Measurements from ENCODE around the gene KLHDC9.
A peak's percentile ranks its signal among the peaks of the same experiment; 100 is the strongest.
"Not testable (repeated sequence)": the region's sequence is repeated elsewhere in the genome, so short reads cannot be mapped to it uniquely, and the experiment has no call there.

KLHDC9 gene

DNA sequence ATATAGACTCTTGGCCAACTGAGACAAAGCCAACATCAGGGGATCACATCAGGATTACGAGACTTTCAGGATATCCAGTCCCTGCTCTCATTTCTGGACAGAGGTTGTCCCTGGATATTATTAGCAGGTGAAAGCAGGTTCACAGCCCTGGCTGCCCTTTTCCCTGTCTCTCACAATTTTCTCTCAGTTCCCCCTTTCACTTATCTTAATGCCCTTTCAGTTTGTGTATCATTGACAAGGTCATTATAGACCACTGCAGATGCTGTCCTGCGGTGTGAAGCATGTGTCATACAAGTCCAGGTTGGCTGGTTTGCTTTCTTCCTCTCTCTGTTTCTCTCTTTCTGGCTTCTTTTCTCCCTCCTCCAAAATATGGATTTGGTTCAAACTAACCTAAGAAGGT lies 2.1 kb upstream of the KLHDC9 start:
- DNase-seq (ENCODE audit: low spot score): no peak

DNA sequence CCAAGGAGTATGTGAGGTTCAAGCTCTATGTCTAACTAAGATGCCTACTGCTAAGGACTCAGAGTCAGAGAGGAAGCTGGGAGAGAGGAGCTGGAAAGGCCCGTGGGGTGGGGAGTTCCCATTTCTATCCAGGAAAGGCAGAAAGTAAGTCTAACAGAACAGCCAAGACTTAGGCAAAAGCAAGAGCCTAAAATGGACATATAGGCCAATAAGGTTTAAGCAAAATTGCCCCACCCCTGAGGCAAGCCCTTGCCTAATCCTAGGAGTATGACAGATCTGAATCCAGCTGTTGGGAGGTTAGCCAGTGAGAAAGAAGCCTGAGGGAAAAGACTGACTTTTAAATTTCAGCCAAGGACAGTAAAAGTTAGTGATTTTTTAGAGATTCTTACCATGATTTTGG lies 1.6 kb upstream of the KLHDC9 start:
- DNase-seq (ENCODE audit: low spot score): no peak

DNA sequence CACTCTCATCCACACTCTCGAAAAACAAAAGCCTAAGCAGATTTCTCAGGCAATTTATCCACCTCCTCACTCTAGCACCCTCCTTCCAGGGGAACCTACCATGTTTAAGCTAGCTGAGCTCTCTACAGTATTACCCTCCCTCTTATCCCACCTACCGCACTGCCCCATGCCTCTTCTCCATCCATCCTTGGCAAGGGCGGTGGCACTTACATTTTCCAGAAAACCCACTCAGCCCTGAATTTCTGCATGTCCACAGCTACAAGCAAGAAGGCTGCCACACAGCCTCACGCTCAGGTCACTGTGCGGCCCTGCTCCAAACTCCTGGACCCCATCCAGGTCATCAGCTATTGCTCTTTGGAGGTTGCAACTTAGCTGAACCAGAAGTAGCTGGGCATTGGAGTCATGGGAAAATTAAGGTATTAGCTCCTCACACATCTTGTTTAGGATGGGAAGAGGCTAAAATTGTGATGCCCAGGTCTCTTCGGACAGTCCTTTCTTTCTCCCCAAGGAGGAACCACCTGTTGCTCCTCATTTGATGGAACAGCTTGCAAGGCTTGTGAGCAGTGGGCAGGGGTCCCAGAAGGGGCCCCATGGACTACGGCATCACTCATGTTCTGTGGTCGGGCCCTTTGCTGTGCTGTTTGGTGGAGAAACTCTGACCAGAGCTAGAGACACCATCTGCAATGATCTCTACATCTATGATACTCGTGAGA lies 1.1 kb downstream of the KLHDC9 start:
- DNase-seq (ENCODE audit: low spot score): no peak

DNA sequence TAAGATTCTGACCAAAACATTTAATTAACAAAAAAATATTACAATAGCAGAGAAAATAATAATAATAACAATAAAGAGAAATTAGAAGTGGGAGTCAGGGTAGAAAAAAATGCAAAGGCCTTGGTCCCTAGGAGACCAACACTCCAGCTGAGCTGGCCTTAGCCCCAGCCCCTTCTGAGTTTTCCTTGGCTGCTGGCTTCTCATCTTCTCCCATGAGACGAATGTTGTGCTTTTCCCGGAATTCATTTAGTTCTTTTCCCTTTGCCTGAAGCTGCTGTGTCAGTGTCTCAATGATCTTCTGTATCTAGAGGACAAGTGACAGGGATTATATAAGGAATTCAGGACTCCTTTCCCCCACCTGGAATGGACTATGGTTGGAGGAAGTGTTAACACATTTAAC lies 2.4 kb downstream of the KLHDC9 start:
- no peak for DNase-seq (ENCODE audit: low spot score)

DNA sequence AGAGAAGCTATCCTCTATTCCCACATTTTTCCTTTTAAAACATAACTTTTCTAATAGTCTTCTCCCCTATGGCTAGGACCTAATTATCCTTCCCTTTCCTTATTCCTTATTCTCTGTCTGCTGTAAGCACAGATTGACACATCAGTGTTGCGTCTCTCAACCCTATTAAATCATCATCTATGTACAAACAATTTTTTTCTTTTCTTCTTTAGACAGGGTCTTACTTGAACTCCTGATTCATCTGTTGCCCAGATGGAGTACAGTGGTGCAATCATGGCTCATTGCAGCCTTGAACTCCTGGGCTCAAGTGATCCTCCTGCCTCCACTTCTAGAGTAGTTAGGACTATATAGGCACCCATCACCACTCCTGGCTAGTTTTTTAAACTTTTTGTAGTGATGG lies 8.3 kb downstream of the KLHDC9 start:
- no peak for DNase-seq (ENCODE audit: low spot score)

DNA sequence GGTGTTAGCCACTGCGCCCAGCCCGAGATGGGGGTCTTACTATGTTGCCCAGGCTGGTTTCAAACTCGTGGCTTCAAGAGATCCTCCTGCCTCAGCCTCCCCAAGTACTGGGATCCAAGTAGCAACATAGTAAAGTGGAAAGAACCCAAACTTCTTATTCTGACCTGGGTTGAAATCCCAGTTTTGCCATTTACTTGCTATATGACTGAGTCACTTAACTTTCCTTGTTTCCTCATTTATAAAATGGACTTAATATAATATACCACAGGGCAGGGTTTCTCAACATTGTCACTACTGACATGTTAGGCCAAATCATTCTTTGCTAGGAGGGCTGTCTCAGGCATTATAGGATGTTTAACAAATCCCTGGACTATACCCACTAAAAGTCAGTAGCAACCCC lies 13.0 kb downstream of the KLHDC9 start:
- DNase-seq (ENCODE audit: low spot score): no peak

DNA sequence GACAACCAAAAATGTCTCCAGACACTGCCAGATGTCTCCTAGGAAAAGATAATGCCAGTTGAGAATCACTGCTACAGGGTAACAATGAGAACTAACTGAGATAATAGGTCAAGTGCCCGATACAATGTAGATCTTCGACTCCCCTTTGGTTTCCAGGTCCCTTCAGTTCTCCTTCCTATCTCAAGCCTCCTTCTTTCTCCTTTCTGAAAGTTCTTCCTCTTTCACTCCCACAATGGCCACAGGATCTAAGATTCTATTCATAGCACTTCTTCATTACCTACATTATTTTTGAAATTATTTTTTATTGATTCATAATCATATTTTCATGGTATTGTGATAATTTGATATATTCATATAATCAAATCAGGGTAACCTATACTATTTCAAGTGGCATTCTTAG lies 13.4 kb downstream of the KLHDC9 start:
- no peak for DNase-seq (ENCODE audit: low spot score)

DNA sequence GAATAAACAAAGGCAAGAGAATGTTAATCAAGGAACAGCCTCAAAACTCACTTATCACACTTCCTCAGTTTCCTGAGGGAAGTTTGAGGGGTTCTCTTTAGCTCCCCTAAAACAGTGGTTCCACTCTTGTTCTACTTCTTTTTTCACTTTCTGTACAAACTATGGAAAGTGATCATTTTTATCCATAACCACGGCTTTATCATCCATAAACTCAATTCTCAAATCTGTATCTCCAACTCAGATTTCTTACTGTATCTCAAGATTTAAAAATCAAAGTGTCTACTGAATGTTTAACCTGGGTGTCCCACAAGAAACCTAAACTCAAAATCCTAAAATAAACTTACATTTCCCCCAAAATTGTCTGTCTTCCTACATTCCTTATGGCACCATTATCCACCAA lies 15.8 kb downstream of the KLHDC9 start:
- no peak for DNase-seq (ENCODE audit: low spot score)

DNA sequence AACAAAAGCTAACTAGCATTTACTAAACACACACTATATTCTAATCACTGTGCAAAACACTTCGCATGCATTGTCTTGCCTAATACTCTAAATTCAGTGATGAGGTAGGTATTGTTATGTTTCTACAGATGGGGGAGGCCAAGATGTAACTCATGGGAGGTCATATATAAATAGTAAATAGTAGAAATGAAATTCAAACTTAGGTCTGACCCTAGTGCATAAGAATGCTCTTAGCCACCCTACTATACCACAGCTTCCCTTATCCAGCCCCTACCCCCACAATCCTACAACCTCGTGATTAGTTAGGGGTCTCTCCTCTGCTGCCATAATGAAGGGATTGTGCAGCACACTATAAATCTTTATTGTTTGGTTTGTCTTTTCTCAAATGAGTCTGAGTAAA lies 16.4 kb downstream of the KLHDC9 start:
- no peak for DNase-seq (ENCODE audit: low spot score)

DNA sequence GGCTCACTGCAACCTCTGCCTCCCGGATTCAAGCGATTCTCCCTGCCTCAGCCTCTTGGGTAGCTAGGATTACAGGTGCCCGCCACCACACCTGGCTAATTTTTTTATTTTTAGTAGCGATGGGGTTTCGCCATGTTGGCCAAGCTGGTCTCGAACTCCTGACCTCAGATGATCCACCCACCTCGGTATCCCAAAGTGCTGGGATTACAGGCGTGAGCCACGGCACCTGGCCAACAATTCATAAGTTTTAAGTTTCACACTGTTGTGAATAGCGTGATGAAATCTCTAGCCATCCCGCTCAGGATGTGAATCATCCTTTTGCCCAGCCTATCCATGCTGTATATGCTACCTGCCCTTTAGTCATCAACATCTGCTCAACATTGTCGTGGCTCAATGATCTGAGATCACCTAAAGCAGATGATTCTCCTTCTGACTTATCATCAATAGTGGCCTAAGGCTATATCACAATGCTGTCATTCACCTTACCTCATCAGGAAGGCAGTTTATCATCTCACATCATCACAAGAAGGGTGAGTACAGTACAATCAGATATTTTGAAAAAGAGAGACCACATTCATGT lies 17.1 kb downstream of the KLHDC9 start:
- no peak for DNase-seq (ENCODE audit: low spot score)

DNA sequence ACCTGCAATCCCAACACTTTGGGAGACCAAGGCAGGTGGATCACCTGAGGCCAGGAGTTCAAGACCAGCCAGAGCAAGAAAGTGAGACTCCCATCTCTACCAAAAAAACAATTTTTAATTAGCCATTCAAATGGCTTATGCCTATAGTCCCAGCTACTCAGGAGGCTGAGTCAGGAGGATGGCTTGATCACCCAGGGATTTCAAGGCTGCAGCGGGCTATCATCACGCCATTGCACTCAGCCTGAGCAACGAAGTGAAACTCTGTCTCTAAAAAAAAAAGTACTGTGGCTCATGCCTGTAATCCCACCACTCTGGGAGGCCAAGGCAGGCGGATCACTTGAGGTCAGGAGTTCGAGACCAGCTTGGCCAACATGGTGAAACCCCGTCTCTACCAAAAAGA lies 17.8 kb downstream of the KLHDC9 start:
- DNase-seq (ENCODE audit: low spot score): not testable (repeated sequence)

DNA sequence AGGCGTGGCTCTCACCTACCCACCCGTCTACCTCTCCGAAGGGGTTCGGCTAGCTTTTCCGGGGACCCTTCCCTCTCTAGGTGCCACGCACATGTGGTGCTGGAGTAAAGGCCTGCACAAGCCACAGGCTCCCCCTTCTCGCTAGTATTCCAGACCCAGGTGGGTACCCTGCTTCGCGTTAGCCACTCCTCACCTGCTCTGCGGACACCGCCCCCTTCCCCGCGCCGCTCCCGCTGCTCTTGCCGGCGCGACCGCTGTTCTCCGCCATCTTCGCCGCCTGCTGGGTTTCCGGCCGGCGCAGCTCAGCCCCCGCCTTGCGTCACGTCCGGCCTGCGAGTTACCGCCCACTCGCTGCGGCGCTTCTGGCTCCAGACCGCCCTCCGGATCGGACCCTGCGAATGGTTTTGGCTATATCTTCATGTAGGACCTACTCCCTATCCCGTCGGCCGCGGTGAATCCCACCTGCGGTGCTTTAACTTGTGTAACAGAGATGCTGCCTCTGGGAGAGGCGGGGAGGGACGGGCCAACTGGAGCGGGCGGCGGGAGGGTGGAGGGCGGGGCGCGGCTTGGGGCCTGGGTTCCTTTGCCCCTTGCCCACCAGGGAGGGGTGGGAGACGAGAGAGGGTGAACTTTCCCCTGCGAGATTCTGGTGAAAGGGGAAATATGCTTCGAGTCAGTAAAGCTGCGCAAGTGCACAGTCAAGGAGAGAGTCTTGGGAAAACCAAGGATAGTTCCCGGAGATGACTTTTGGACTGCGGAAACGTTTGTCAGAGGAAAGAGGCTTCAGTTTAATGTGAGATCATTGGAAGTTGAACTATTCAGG lies 19.8 kb downstream of the KLHDC9 start, which contains the start of the genes NIT1 and PFDN2:
TSS of gene NIT1 (plus strand) at position 347 of the 823 bp plus-strand sequence. CDS start at position 419, 72 bp downstream.
TSS of gene PFDN2 (minus strand) at position 279 of the 823 bp plus-strand sequence. CDS start at position 268, 11 bp downstream.
- DNase-seq (ENCODE audit: low spot score): peak; percentile 93

DNA sequence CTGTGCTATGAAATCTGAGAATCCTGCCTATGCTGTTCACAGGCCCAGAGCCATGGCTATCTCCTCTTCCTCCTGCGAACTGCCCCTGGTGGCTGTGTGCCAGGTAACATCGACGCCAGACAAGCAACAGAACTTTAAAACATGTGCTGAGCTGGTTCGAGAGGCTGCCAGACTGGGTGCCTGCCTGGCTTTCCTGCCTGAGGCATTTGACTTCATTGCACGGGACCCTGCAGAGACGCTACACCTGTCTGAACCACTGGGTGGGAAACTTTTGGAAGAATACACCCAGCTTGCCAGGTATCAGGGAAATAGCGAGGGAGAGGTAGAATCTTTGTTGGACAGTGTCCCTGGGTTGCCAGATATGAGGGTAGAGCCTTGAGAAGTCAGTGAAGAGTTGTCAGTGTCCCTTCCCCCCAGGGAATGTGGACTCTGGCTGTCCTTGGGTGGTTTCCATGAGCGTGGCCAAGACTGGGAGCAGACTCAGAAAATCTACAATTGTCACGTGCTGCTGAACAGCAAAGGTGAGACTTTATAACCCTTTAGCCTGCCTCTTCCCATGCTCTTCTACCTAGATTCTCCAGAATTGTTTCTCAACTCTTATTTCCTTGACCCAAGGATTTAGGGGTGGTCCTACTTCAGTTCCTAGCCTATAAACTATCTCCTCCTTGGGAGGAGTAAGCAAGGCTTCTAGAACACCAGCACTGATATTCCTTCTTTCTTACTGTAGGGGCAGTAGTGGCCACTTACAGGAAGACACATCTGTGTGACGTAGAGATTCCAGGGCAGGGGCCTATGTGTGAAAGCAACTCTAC lies 21.1 kb downstream of the KLHDC9 start:
- no peak for DNase-seq (ENCODE audit: low spot score)

DNA sequence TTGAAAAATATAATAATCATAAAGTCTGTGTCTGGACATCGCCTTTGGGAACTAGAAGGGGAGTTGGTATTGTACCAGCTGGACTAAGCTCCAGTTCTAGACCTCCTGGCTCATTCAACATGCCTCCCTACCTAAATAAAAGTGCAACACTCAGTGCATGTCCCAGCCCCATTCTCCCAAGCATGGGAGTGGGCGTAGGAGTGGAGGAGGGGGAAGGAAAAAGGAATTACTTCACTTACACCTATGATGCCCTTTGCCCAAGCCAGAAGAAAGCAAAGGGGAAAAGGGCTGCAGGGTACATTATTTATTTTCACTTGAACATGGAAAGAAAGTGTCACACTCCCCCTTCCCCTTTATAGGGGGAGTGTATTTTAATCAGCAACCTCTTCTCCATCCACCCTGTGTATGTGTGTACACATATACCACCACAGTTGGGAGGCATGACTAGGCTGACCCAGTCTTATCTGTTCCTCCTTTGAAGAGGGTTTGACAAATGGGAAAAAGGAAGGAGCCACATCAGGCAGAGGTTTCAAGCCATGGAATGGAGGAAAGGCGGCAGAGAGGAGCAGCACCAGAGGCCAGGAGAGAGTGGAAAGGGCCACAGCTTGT lies 23.0 kb downstream of the KLHDC9 start:
- no peak for DNase-seq (ENCODE audit: low spot score)

DNA sequence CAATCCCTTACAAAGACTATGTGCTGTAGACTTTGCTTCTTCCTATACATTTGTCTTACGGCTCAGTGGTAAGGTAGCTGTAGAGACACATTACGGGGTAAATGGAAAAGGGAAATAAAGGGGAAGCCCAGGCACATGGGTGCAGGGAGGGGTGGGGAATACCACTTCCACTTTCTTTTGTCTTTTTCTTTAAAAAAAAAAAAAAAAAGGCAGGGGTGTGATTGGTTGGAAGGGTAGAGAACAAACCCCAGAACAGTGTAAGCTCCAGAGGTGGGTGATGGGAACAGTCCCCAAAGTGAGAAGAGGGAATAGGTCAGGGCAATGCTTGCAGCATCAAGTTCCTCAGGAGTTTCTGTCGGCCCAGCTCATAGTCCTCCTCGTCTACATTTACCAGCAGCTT lies 23.7 kb downstream of the KLHDC9 start:
- DNase-seq (ENCODE audit: low spot score): peak; percentile 41

DNA sequence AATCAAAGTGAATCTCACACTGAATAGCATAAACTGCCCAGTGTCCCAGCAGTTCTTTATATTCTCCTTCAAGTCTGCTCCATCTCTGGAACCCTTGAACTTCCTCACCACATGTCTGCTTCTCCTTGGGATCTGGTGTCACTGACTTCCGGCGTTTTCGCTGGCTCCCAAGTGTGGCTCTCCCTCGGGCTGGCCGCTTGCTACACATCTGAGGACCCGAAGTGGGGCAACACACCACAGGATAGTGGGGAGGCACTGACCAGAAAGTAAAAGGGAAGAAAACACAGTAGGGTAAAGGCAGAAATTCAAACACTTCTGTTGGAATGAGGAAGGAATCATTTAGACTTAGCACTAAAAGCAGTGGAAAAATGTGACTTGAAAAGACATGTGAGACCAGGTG lies 24.8 kb downstream of the KLHDC9 start:
- no peak for DNase-seq (ENCODE audit: low spot score)

DNA sequence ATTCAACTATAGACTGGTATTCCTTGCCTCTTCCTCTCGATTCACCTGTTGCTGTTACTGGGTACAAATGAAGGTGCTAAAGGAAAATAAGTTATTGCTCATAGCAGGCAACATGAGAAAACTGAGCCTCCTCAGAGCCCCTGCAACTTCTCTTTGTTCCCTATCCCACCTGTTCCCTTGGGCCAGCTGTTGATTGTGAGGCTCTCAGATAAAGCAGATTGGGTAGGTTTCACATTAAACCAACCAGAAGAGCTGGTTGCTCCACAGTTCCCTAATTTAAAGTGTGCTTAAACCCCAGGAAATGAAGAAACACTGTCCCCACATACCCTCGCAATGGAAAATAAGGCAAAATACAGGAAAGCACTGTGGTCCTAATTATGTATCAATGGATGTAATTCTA lies 29.5 kb downstream of the KLHDC9 start:
- no peak for DNase-seq (ENCODE audit: low spot score)

DNA sequence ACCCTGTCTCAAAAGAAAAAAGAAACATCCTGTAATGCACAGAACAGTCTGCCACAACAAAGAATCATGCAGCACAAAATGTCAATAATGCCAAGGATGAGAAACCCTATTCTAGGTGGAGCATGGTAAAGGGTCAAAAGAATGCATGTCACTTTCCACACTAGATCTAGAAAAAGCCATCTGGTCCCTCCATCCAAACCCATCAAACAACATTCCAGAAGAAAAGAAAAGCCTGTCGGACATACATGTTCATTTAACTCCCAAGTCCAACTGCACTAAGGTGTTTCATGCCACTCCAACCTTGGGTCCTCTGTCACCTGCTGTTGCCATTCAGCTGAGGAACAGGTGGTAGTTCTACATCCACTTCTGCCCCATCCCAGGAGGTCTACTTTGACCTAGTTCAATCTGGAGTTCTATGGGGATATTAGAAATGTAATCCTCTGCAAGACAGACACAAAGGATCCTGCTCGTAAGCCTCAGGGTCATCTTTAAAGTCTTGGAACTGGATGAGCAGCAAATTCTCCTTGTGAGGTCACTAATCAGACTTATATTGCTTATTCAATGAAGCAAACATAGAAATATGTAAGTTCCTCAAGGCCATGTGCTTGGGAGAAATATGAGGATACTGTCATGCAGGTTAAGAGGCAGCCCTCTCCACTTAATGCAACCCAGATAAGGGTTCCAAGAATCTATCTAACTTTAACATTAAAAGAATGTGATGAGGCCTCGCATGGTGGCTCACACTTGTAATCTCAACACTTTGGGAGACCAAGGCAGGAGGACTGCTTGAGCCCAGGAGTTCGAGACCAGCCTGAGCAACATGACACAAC lies 30.6 kb downstream of the KLHDC9 start:
- no peak for DNase-seq (ENCODE audit: low spot score)

DNA sequence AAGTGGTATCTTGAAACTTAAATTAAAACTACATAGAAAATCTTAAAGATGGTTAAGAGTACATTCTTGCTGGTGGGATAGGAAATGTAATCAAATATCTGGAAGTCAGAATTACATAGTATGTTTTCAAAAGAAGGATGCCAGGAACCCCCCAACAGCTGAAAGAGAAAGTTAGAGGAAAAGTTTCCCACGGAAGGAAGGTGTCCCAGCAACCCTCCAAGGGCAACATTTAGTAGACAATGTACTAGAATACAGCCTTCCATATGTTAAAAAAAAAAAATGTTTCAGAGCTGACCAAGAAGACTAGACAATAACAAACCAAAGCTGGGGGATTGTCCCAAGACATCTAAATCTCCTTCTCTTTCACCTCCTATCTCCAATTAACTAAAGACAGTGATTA lies 32.1 kb downstream of the KLHDC9 start:
- DNase-seq (ENCODE audit: low spot score): no peak

DNA sequence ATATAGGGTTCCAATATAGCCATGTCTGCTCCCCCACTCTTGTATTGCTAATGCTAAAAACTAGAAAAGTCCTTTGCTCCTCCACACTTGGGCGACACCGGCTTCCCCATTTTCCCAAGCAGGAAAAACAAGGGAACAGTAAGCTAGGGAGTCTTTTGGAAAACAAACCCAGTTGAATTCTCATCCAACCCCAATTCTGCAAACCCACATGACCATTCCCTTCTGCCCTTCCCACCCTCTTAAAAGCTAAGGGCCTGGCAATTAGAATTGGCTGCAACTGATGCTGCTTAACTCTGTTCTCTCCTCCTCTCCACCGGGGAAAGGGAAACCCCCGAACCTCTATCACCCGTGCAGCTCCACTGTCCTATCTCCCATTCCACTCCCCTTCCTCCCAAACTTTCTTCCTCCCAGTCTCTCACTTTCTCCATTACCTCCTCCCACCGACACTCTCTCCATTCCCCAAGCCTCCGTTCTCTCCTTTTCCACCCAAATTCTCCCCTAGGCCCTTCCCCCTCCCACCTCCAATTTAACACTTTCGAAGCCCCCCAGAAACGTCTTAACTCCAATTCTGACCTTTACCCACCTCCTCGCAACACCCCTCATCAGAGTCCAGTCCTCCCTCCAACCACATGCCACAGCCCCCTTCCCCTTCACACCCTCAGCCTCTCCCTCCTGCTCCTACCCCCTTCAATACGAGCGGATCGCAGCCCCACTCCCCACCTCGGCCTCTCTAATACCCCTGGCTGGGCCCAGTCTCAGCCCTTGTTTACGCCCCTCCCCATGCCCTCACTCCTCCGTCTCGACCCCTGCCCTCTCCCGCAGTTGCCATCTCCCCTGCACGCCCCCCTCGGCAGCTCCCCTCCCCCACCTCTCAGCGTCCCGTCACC lies 33.6 kb downstream of the KLHDC9 start:
- DNase-seq (ENCODE audit: low spot score): peak; percentile 38

All from Ammon's horn (tissue), 1 donor.